ENCODE measurements around the gene RNF169.

GRCh38 chr11:74703211-74703610, 45.4 kb upstream of the RNF169 start:
- TF ChIP-seq, protein P1, sequence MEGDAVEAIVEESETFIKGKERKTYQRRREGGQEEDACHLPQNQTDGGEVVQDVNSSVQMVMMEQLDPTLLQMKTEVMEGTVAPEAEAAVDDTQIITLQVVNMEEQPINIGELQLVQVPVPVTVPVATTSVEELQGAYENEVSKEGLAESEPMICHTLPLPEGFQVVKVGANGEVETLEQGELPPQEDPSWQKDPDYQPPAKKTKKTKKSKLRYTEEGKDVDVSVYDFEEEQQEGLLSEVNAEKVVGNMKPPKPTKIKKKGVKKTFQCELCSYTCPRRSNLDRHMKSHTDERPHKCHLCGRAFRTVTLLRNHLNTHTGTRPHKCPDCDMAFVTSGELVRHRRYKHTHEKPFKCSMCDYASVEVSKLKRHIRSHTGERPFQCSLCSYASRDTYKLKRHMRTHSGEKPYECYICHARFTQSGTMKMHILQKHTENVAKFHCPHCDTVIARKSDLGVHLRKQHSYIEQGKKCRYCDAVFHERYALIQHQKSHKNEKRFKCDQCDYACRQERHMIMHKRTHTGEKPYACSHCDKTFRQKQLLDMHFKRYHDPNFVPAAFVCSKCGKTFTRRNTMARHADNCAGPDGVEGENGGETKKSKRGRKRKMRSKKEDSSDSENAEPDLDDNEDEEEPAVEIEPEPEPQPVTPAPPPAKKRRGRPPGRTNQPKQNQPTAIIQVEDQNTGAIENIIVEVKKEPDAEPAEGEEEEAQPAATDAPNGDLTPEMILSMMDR (IDR thresholded peaks at IDR 0.05): no peak
- TF ChIP-seq POLR2A (IDR thresholded peaks at IDR 0.05) (no peak), EP300 (IDR thresholded peaks at IDR 0.05) (no peak)
